ENCODE measurements around the gene GRN.
"Not testable (repeated sequence)": the region's sequence is repeated elsewhere in the genome, so short reads cannot be mapped to it uniquely, and the experiment has no call there.

The GRN gene

DNA sequence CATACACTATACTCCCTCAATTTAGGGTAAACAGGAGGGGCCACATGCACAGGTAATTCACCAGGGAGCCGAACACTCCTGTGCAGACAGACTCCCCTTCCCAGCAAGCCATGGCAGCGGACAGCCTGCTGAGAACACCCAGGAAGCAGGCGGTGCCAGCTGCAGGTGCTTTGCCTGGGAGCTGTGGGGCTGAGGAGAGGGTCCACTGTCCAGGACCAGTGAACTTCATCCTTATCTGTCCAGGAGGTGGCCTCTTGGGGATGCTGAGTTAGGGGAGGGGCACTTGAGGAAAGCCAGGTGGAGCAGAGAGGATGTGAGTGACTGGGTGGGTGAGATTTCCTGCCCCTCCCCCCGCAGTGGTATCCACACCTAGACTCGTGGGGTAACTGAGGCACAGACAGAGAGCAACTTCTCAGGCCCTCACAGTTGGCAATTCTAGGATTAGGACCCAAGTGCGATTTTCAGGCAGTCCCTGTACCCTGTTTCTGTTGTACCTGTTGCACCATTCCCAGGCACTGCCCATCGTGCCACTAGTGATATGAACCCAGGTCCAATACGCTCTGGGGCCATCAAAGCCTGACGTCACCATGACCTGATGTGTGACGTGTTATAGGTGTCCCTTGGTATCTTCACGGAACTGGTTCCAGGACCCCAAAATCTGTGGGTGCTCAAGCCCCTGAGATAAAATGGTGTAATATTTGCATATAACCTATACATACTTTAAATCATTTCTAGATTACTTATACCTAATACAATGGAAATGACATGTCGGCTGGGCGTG, 1.2 kb downstream of the GRN start:
- DNase-seq (ENCODE audit: low read depth): no peak

DNA sequence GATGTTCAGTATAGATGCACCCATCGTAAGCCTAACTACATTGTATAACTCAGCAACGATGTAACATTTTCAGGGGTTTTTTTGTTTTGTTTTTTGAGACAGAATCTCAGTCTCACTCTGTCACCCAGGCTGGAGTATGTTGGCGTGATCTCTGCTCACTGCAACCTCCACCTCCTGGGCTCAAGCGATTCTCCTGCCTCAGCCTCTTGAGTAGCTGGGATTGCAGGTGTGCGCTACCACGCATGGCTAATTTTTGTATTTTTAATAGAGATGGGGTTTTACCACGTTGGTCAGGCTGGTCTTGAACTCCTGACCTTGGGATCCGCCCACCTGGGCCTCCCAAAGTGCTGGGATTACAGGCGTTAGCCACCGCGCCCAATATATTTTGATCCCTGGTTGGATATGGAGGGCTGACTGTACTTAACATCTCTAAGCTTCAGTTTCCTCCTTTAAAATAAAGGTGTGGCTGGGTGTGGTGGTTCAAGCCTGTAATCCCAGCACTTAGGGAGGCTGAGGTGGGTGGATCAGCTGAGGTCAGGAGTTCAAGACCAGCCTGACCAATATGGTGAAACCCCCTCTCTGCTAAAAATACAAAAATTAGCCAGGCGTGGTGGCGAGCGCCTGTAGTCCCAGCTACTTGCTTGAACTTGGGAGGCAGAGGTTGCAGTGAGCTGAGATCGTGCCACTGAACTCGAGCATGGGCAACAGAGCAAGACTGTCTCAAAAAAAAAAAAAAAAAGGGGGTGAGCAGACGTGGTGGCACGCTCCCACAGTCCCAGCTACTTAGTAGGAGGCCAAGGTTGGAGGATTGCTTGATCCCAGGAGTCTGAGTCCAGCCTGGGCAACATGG, 2.3 kb downstream of the GRN start:
- not testable (repeated sequence) for DNase-seq (ENCODE audit: low read depth)

DNA sequence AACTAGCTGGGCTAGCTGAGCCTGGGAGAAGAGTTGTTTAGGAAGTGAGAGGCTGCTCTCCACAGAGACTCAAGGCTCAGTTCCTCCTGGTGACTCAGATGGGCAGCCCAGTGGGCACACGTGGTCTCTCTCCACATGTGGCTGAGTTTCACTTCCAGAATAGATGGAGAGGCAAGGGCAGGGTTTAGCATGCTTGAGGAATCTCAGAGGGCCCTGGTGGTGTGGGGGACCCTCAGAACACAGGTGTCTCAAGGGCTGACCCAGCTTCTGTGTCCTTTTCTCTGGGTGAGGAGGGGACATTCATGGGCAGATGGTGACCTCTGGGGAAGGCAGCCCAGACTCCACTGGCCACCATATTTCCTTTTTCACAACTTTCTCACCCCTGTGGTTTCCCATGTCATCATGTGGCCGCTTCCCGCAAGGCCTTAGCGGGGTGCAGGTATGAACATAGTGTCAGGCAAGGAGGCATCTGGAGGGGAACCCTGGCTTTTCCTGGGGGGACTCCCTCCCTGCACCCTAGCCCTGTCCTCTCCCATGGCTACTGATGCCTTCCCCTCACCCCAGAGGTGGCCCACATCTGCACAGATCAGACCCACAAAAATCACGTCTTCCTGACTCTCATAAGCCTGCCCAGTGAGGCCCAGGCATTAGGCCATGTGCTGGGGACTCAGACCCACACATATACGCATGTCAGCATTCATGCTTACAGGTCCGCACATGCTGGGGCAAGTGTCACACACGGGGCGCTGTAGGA, 3.3 kb downstream of the GRN start:
- DNase-seq (ENCODE audit: low read depth): no peak

DNA sequence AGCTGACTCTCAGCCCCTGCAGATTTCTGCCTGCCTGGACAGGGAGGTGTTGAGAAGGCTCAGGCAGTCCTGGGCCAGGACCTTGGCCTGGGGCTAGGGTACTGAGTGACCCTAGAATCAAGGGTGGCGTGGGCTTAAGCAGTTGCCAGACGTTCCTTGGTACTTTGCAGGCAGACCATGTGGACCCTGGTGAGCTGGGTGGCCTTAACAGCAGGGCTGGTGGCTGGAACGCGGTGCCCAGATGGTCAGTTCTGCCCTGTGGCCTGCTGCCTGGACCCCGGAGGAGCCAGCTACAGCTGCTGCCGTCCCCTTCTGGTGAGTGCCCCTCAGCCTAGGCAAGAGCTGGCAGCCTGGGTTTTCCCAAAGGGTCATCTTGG, 3.9 kb downstream of the GRN start:
- DNase-seq (ENCODE audit: low read depth): no peak

DNA sequence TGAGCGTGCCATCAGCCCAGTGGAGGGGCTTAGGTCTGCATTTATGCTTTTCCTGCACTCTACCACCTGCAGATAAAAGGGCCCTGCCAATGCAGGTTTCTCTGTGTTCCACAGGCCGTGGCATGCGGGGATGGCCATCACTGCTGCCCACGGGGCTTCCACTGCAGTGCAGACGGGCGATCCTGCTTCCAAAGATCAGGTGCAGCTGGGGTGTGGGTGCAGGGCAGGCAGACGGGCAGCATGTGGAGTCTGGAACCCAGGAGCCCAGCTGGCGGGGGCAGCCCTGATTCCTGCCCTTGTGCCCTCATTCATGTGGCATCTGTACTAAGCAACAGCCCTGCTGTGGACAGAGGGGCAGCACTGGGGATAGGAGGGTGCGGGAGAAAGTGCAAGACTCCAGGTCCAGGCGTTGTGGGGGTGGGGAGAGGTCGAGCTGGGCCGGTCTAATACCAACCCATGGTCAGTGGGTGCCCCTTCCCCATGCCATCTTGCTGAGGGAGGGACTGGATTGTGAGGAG, 4.5 kb downstream of the GRN start:
- DNase-seq (ENCODE audit: low read depth): no peak

DNA sequence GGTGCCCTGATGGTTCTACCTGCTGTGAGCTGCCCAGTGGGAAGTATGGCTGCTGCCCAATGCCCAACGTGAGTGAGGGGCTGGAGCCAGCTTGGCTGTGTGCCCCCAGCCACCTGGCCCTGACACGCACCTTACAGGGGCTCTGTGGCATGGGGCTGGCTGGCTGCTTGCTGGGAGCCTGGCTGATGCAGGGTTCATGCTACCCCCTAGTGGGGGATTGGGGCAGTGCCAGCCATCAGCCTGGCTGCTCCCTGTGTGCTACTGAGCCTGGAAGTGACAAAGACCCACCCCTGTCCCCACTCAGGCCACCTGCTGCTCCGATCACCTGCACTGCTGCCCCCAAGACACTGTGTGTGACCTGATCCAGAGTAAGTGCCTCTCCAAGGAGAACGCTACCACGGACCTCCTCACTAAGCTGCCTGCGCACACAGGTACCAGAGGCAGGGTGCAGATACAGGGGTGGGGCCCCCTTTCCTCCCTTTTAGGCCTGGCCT, 5.7 kb downstream of the GRN start:
- DNase-seq (ENCODE audit: low read depth): peak; percentile 19

DNA sequence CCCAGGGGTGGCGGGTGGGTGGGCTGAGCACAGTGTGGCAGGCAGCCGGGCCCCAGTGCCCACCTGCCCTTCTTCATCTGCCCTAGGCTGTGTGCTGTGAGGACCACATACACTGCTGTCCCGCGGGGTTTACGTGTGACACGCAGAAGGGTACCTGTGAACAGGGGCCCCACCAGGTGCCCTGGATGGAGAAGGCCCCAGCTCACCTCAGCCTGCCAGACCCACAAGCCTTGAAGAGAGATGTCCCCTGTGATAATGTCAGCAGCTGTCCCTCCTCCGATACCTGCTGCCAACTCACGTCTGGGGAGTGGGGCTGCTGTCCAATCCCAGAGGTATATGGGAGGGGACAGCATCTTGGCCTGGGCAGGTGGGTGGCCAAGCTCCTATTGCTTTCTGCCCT, 6.4 kb downstream of the GRN start:
- no peak for DNase-seq (ENCODE audit: low read depth)

DNA sequence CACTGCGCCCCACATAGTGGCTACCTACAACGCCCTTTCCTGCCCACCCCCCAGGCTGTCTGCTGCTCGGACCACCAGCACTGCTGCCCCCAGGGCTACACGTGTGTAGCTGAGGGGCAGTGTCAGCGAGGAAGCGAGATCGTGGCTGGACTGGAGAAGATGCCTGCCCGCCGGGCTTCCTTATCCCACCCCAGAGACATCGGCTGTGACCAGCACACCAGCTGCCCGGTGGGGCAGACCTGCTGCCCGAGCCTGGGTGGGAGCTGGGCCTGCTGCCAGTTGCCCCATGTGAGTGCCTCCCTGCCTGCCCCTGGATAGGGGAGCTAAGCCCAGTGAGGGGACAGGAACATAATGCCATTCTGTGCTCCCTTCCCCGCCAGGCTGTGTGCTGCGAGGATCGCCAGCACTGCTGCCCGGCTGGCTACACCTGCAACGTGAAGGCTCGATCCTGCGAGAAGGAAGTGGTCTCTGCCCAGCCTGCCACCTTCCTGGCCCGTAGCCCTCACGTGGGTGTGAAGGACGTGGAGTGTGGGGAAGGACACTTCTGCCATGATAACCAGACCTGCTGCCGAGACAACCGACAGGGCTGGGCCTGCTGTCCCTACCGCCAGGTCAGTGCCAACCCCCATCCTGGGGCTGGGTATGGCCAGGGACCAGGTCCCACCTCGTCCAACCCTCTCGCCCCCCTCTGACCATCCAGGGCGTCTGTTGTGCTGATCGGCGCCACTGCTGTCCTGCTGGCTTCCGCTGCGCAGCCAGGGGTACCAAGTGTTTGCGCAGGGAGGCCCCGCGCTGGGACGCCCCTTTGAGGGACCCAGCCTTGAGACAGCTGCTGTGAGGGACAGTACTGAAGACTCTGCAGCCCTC, 7.1 kb downstream of the GRN start:
- DNase-seq (ENCODE audit: low read depth): no peak

DNA sequence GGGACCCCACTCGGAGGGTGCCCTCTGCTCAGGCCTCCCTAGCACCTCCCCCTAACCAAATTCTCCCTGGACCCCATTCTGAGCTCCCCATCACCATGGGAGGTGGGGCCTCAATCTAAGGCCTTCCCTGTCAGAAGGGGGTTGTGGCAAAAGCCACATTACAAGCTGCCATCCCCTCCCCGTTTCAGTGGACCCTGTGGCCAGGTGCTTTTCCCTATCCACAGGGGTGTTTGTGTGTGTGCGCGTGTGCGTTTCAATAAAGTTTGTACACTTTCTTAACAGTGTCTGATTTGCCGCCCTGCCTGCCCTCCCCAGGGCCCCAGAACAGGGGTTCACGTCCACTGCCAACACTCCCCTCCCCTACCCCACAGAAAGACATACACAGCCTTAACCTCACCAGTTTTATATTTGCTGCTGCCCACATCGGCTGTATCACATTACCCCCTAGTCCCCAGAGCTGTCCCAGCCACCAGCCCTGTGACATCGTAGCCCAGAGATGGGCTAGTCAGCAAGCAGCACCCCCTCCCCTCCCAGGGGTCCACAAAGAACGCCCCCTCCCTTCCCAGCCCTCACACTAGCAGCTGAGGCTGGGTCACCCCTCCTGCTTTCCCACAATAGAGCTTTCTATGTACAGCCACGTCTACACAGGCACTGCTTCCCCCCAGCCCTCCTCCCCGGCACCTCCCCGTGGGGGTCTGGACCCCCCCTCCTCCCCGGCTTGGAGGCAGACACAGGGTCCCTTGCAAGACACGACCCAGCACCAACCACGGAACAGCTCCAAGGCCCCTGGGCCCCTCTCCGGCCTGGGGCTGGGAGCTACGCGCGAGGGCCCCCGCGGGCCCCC, 7.9 kb downstream of the GRN start:
- no peak for DNase-seq (ENCODE audit: low read depth)

DNA sequence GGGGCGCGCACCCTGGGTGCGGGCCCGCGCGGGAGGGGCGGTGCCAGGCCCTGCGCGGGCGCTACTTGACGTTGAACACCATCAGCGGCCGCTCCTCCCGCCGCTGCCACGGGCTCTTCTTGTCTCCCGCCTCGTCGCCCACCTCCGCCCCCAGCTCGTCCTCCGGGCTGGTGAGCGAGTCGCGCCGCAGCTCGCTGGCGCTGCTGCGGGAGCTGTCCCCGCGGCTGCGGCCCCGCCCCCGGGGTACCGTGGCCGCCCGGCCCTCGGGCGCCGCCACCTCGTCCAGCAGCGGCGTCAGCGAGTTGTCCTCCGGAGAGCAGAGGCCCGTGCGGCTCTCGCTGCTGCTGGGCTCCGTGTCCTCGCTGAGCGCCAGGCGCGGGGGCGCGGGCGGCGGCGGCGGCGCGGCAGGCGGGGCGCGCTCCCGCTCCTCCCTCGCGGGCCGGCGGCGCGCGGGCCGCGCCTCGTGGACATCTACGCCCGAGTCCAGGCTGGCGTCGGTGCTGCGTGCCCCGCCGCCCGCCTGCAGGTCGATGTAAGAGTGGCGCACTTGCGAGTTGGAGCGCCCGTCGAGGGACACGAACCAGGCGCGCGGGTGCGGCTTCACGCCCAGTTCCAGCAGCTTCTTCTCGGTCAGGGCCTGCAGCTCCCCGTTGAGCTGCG, 8.7 kb downstream of the GRN start:
- no peak for DNase-seq (ENCODE audit: low read depth)

DNA sequence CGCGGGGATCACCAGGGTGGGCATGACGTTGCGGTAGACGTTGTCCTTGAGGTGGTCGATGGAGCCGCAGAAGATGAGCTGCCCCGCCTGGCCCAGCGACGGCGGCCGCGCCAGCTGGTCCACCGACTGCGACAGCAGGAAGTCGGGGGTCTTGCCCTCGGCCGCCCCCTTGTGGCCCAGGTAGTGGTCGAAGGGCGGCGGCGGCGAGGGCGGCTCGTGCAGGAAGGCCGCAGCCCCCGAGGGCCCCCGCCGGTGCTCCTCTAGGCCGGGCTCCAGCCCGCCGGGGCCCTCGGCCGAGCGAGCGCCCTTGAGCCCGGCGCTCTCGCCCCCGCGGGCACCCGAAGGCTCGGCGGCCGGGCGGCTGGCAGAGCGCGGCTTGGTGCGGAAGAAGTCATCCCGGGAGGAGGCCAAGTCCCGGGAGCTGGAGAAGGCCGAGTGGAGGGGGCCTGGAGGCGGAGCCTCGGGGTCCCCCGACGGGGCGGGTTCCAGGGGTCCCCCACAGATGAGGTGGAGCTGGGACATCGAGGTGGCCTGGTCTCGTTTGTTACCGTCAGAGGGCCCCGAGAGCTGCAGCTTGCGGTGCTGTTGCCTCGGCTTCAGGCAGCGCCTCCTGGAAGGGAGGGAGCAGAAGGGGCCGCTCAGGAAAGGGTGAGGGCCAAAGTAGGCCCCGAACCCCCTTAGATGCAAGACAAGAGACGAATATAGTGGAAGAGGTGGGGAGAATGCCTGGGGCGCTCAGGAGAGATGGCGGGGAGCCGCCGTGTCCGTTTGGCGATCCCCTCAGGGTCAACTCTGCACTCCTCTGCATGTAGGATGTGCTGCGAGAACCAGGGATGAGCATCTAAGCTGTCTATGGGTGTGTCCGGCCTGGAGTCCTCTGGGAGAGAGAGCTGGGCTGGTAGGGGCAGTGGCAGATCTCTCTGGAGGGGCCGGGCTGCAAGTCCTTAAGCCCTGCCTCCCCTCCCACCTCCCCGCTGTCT, 9.8 kb downstream of the GRN start:
- DNase-seq (ENCODE audit: low read depth): no peak

DNA sequence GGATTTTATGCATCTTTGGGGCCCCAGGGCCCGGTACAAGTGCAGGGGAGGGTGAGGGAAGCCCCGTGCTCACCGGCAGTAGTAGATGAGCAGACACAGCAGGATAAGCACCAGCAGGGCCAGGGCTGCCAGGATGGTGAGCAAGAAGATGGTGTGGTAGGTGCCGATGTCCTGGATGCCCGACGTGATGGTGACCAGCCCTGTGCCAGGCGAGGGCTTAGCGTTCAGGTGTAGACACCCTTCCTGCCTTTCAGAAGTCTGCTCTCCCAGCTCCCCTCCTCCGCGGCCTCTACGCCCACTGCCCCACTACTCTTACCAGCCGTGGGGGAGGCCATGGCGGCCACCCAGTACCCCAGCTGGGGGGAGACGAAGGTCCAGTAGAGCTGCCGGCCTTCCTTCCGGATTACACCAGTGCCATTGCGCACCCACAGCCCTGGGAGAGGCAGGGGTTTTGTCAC, 10.6 kb downstream of the GRN start:
- no peak for DNase-seq (ENCODE audit: low read depth)

DNA sequence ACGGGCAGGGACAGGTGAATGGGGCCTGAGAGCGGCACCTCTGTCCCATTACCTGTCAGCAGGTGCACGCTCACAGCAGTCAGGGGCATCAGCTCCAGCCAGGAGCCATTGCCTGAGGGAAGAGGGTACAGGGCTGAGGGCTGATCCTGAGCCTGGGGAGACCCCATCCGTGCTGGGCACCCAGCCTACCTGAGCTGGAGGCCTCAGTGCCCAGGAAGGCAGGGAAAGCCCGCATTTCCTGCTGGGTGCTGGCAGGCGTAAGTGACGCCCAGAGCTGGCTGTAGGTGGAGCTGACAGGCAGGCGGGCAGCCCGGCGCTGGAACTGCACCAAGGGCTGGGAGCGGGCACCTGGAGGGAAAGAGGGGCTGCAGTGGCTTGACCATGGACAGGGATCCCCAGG, 11.1 kb downstream of the GRN start:
- no peak for DNase-seq (ENCODE audit: low read depth)

DNA sequence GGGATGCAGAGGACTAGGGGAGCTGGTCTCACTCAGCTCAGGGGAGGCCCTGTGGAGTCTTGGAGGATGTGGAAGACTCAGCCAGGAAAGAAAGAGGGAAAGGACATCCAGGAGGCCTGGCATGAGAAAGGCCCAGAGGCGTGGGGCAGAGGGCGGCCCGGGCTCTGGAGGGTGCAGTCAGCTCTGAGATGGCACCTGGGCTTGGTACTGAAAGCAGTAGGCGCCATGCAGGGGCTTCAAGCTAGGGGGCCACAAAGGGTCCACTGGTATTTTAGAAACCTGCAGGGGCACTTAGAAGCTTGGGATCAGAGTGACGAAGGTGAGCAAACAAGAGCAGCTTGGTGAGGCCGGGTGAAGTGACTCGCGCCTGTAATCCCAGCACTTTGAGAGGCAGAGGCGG, 13.0 kb downstream of the GRN start:
- DNase-seq (ENCODE audit: low read depth): no peak

DNA sequence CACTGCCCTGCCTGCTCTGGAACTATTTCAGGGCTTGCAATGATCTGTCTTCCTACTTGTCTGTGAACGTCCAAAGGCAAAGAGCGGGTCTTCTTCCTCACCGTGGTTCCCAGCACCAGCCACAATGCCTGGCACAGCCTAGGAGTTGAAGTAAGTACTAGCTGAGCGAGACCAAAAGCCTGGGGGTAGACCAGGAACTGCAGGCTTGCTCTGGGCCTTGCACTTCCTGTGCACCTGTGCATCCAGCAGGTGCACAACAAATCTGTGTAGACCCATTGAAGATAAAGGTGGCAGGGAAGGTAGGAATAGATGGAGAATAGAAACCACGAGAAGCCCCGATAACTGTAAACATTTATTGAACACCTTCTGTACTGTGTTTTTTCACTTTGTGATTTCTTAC, 13.9 kb downstream of the GRN start:
- no peak for DNase-seq (ENCODE audit: low read depth)

DNA sequence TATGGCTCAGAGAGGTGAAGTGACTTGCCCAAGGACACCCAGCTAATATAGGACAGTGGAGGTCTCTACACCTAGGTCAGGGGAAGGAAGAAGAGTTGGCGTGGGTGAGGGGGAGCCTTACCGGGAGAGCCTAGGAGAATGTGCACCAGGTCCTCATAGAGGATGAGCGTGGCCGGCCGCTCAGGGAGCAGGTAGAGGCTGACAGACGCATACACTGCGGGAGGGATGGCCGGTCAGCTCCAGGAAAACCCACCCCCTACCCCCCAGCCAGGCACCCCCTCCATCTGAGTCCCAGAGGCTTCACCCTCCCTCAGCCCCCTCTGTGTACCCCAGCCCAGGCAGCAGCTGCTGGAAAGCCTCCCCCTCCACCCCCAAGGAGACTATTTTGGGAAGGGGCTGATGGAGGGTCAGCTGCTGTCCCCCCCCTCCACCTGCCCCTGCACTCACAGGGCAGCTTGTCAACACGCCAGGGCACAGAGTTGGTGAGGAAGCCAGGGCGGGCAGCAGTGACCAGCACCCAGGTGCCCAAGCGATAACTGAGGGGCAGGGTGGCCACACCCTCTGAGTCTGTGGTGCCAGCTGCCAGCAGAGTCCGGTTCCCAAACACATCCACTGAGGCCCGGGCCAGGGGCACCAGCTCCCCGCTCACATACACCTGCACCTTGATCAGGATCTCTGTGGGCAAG, 14.5 kb downstream of the GRN start:
- no peak for DNase-seq (ENCODE audit: low read depth)

DNA sequence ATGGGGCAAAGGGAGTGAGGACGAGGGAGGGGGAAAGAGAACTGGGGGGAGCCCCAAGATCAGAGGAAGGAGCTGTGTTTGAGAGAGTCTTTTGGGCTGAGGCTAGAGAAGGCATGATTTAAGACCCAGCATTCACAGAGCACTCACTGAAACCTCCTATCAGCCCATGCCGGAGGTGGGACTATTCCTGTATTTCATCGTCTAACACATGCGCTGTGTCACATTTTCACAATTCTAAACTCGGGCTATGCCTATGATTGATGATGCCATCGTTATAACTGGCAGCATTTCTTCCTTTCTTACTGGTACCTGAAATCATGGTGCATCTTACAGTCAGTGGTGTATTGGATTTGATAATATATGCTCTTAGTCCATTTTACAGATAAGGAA, 15.0 kb downstream of the GRN start:
- no peak for DNase-seq (ENCODE audit: low read depth)

DNA sequence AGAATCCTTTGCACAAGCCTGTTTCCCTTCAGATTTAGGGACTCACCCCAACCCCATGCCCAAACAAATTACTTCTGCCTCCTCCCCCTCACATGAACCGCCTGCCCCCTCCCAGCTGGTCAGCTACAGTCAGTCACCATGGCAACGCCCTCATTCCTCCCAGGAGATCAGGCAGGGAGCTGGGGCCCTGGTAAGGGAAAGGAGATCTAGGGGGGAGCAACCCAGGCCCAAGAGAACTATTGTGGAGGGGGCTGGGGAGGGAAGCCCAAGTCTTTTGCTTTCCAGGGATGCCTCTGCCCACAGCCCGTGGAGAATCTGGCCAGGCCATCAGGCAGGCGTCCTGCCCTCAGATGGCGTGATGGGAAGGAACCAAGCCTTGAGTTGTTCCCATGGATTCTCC, 15.7 kb downstream of the GRN start:
- DNase-seq (ENCODE audit: low read depth): no peak
